GM18858 (cell line): ENCODE results near the gene RAB11B.
"Not testable (repeated sequence)": the region's sequence is repeated elsewhere in the genome, so short reads cannot be mapped to it uniquely, and the experiment has no call there.

Experiments
- ATAC-seq: cut with Tn5 transposase; IDR thresholded peaks from one replicate; pipeline ENCODE4 v1.9.1; 2021; ENCODE audit not compliant: unreplicated experiment

Gene RAB11B

GRCh38 chr19:8393192-8393870, 3.2 kb downstream of the RAB11B start:
- no peak for ATAC-seq

DNA sequence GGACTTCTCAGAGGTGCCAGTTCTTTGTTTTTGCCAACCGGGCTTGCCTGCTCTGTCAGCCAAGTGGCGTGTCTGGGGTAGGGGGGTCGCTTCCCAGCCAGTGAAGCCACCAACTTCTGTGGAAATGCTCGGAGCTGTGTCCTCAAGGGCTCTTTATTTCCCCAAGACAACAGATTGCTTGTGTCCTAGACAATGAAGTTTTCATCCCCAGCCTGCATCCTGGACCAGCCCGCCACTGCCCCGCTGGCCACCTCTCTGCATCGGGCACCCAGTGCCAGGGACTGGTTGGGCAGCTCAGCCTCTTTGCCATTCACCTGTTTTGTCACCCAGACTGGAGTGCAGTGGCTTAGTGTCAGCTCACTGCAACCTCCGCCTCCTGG, 3.7 kb downstream of the RAB11B start:
- no peak for ATAC-seq

- ATAC-seq = no peak
These were observed 5.5 kb downstream of the RAB11B start for GRCh38 chr19:8395621-8396082.

DNA sequence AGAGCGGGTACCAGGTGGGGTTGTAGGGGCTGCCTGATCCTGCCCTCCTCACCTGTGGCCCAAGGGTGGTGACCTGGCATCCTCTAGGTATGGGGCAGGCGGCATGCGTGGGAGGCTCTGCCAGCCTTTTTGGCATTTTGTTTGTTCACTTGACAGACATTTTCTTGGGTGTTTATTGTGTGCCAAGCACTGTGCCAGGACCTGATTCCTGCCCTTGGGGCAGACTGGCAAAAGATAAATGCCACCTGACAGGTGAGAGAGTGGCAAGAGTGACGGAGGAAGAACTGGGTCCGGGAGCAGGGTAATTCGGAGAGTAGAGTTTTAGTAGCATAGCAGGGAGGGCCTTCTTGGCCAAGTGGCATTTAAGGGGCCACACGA, 6.0 kb downstream of the RAB11B start:
- no peak for ATAC-seq

DNA sequence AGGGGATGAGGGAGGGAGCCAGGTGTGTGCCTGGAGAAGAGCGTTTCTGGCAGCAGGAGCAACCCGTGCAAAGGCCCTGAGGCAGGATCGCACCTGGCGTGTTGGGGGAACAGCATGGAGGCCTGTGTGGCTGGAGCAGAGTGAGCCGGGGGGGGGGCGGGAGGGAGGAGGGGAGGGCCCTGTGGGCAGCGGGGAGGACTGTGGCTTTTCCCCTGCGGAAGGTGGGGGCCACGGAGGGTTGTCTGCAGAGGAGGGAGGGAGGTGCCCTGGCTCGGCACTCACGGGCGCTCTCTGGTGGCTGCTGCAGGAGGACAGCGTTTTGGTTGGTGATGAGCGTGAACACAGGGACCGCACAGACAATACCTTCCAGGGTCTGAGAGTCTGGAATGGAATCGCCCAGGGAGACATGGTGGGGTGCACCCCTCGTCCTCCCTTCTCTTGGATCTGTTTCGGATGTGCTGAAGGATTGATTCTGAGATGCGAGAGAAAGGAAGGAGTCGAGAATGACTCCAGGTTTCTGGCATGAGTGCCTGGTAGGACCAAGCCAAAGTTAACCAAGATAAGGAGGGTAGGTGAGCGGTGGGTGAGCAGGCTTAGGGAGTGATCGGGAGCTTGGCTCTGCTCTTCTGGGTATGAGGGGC, 6.5 kb downstream of the RAB11B start:
- no peak for ATAC-seq

DNA sequence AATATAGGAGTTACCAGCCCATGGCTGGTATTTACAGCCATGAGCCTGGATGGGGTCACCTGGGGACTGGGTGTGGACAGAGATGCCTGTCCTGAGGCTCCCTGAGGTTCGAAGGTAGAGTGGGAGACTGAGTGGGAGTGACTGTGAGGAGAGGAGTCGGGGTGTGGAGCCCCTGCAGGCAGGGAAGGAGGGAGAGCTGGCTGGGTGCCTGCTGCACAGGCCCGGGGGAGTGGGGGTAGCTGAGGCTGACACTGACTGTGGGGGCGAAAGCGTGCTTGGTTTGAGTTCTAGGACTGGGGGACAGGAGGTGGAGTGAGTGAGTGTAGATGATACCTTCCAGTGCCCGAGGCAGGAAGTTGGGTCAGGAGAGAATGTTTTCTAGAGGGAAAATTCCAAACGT, 7.1 kb downstream of the RAB11B start:
- ATAC-seq = no peak

GRCh38 chr19:8397746-8398310, 7.7 kb downstream of the RAB11B start:
- ATAC-seq = no peak

- no peak for ATAC-seq
These were observed 8.2 kb downstream of the RAB11B start for GRCh38 chr19:8398311-8398771.

DNA sequence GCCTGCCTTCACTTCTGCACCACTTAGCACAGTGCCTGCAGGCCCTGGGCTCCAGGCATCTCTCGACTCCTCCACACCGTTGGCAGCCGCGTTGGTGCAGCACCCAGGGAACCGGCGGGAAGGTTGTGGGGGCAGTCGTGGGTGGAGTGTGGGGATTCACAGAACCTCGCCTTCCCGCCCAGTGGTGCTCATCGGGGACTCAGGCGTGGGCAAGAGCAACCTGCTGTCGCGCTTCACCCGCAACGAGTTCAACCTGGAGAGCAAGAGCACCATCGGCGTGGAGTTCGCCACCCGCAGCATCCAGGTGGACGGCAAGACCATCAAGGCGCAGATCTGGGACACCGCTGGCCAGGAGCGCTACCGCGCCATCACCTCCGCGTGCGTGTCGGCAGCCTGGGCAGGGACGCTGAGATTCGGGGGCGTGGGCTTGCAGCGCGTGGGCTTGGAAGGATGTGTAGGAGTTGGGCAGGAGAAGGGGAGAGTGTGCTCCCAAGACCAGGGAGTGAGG, 9.6 kb downstream of the RAB11B start:
- ATAC-seq = no peak

DNA sequence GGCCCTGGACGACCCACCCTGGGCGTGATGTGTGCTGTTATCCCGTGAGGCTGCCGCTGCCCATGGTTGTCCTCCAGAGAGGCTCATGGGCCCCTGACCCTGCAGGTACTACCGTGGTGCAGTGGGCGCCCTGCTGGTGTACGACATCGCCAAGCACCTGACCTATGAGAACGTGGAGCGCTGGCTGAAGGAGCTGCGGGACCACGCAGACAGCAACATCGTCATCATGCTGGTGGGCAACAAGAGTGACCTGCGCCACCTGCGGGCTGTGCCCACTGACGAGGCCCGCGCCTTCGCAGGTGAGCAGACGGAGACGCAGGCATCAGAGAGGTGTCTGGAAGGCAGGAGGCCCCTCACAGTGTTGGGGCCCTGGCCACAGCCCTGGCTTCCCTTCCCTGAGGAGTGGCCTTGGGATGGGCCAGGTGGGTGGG, 11.8 kb downstream of the RAB11B start:
- no peak for ATAC-seq

DNA sequence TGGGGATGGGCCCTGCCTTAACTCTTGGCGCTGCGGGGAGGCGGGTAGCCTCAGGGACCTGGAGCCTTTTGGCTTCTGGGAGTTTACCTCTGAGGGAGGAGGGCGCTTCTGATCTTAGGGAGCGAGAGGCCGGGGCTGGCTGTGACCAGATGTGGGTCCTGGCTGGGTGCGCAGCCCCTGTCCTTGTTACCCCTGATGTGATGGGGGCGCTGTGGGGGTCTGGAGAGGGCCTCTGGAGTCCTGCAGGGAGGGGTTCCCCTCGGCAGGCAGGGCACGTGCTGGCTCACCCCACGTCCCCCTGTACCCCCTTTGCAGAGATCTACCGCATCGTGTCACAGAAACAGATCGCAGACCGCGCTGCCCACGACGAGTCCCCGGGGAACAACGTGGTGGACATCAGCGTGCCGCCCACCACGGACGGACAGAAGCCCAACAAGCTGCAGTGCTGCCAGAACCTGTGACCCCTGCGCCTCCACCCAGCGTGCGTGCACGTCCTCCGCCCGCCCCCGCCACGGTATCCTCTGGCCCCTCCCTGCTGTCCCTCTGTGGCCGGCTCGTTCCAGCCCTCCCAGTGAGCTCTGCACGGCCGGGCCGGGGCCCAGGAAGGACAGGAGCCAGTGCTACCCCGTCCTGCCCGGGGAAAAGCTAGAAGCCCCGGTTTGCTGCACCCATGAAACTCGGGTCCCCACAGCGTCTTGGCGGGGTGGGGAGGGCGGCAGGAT, 13.1 kb downstream of the RAB11B start:
- ATAC-seq = no peak

DNA sequence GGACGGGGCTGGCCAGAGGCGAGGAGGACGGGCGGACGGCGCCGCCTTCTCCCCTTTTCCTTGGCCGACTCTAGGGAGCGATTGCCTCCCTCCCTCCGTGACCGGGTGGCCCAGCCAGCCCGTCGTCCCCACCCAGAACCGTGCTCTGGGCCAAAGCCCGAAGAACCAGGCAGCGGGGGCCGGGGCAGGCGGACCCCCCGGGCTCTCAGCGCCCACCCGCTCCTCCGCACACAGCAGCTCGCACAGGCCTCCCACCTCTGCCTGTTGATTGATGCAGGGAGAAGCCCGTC, 13.6 kb downstream of the RAB11B start:
- no peak for ATAC-seq

GRCh38 chr19:8404391-8405151, 14.4 kb downstream of the RAB11B start:
- no peak for ATAC-seq

GRCh38 chr19:8410718-8411117, 20.6 kb downstream of the RAB11B start:
- ATAC-seq = not testable (repeated sequence)

DNA sequence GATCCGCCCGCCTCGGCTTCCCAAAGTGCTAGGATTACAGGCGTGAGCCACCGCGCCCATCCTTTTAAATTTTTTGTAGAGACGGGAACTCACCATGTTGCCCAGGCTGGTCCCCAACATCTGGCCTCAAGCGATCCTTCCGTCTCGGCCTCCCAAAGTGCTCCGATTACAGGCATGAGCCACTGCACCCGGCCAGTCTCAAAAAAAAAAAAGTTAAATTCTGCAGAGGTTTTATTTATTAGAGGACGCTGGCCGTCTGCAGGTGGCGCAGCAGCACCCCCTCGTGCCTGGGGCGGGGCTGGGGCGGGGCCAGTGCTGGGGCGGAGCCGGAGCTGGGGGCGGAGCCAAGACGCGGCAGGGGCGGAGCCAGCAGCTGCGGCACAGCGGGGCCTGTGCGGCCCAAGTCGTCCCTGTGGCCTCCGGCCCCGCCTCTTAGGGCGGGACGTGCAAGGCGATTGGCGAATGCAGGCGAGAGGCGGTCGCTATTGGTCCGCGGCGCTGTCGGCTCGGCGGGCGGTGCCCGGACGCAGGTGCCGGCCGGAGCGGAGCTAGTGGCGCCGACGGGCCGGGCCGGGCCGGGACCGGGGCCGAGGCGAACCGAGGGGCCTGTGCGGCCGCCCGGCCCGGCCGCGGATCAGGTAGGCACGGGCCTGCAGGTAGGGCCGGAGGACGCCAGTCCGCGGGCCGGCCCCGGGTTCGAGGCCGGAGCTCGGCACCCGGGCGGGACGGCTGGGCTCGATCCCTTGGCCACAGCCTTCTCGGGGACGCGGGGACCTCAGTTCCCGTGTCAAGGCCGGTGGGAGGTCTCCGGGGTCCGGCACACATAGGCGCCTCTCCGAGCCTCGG, 22.8 kb downstream of the RAB11B start, which contains the start of gene MARCHF2:
TSS of gene MARCHF2 (plus strand) at position 523 of the 846 bp plus-strand sequence. CDS start 8,536 bp downstream, outside the sequence.
- peak; percentile 91 for ATAC-seq

- ATAC-seq = no peak
These were observed 23.5 kb downstream of the RAB11B start for GRCh38 chr19:8413629-8413995.

DNA sequence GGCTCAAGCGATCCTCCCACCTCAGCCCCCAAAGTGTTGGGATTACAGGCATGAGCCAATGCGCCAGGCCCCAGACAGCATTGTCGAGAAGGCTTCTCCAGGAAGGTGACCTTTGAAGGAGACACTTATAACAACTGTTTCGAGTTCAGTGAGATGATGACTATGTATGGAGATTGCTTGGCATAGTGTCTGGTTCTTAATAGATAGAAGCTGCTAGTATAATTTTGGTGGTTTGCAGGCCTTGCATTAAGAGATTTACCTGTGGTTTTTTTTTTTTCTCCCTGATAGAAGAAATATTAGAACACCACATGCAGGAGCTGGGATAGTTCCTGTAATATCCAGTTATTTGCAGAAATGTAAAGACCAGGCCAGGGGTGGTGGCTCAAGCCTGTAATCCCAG, 26.6 kb downstream of the RAB11B start:
- ATAC-seq = no peak

DNA sequence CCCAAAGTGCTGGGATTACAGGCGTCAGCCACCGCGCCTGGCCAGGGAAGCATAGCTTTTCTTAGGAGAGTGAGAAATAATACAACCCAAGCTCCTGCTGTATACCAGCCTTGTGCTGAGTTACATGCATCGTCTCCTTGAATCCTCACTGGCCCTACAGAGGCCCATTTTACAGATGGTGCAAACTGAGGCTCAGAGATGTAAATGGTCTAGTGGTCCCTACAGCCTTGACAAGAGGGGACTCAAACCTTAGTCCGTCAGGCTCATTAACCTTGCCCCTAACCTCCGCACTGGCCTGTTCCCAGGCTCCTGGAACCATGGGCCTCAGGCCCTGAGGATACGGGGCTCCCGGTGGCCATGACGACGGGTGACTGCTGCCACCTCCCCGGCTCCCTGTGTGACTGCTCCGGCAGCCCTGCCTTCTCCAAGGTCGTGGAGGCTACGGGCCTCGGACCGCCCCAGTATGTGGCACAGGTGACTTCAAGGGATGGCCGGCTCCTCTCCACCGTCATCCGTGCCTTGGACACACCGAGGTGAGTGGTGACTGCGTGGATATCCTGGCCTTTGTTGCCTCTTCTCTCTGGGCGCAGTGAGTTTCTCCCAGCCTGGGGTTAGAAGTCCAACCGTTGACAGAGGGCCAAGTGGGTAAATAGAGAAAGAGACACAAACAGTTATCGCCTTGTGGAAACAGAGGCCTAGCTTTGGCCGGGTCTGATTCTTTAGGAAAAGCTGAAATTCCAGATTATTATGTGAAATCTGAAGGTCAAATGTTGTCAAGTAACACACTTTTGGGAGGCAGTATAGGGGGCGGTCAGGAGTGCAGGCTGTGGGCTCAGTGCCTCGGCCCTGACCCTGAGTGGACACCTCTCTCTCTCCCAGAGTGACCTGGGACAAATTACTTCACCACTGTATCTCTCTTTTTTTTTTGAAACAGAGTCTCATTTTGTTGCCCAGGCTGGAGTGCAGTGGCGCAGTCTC, 31.6 kb downstream of the RAB11B start:
- ATAC-seq = no peak

GRCh38 chr19:8423817-8424223, 33.7 kb downstream of the RAB11B start:
- no peak for ATAC-seq
